GM10266 (cell line): Measurements from ENCODE around the gene FBXO44.

Source experiments
- DNase-seq: peaks from one replicate; pipeline ENCODE4 v3.0.0; 2012; ENCODE audit errors: extremely low spot score
- TF ChIP-seq, protein P1 (sequence below): IDR thresholded peaks from 2 replicates; pipeline ENCODE4 v1.5.1; 2012; ENCODE audit warnings: mild to moderate bottlenecking, low read depth; ENCODE audit not compliant: control insufficient read depth, insufficient read depth; ENCODE audit errors: missing control alignments

The FBXO44 gene

DNA sequence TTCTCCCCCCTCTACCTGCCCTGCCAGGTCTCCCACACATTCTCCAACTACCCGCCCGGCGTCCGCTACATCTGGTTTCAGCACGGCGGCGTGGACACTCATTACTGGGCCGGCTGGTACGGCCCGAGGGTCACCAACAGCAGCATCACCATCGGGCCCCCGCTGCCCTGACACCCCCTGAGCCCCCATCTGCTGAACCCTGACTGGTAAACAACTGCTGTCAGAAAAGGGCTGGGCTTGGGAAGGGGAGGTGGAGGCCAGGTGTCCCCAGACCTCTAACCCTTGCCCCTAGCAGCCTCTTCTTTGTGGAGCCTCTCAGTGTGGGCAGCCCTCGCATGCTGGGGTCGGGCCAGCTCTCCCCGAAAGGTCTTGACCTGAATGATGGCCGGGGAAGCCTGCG is 6.4 kb downstream of the FBXO44 start:
- no peak for DNase-seq
- TF ChIP-seq, protein P1, sequence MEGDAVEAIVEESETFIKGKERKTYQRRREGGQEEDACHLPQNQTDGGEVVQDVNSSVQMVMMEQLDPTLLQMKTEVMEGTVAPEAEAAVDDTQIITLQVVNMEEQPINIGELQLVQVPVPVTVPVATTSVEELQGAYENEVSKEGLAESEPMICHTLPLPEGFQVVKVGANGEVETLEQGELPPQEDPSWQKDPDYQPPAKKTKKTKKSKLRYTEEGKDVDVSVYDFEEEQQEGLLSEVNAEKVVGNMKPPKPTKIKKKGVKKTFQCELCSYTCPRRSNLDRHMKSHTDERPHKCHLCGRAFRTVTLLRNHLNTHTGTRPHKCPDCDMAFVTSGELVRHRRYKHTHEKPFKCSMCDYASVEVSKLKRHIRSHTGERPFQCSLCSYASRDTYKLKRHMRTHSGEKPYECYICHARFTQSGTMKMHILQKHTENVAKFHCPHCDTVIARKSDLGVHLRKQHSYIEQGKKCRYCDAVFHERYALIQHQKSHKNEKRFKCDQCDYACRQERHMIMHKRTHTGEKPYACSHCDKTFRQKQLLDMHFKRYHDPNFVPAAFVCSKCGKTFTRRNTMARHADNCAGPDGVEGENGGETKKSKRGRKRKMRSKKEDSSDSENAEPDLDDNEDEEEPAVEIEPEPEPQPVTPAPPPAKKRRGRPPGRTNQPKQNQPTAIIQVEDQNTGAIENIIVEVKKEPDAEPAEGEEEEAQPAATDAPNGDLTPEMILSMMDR, result no peak

DNA sequence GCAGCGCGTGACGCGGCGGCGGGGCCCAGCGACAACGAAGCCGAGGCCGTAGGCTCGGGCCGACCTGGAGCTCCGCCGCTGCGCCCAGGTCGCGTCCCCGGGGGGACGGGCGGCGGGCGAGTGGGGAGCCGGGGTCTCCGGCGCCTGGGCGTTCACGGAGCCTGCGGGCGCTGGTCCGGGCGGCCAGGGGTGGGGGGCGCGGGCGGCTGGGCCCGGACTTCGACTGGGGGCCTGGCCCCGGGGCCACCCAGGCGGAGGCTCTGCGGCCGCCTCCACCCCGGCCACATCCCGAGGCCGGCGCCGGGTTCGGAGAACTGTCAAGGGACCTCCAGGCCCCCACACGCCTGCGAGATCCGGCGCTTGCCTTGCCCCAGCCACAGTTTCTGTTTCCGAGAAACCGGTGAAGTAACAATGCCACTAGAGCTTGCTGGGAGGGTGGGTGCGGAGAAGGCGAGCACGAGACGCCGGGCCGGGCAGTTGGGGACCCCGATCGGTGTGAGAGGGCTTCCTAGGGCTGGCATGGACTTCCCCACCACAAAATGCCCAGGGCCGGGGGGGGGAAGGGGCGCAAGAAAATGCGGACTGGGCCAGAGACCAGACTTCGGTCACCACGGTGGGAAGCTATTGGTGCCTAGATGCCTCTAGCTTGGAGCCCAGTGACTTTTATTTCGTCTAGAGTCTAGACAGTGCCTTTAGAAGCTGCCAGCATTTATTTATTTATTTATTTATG is 9.8 kb downstream of the FBXO44 start:
- peak; percentile 73 for DNase-seq
- TF ChIP-seq, protein P1, result no peak

DNA sequence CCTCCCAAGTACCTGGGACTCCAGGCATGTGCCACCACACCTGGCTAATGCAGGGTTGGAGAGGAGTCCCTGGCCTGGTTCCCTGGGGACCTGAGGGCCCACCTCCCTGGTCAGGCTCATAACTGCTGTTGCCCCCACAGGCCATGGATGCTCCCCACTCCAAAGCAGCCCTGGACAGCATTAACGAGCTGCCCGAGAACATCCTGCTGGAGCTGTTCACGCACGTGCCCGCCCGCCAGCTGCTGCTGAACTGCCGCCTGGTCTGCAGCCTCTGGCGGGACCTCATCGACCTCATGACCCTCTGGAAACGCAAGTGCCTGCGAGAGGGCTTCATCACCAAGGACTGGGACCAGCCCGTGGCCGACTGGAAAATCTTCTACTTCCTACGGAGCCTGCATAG is 13.8 kb downstream of the FBXO44 start:
- TF ChIP-seq, protein P1, result no peak
- DNase-seq, result no peak

DNA sequence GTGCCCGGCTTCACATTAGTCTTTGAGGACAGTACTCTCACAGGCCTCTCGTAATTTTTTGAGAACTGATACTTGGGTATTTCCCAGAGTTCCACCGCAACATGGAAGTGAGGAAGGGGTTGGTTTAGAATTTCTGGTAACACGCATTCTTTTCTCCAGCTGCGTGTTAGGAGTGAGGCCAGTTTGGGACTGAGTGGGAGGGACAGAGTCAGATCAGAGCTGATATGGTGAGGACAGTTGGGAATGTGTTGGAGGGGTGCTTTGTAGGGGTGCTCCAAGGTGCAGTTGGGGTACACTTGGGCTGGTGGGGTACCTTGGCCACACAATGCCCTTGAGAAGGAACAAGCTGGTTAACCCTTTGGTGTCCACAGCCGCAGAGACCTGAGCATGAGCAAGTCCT is 16.1 kb downstream of the FBXO44 start:
- TF ChIP-seq, protein P1, result no peak
- no peak for DNase-seq

DNA sequence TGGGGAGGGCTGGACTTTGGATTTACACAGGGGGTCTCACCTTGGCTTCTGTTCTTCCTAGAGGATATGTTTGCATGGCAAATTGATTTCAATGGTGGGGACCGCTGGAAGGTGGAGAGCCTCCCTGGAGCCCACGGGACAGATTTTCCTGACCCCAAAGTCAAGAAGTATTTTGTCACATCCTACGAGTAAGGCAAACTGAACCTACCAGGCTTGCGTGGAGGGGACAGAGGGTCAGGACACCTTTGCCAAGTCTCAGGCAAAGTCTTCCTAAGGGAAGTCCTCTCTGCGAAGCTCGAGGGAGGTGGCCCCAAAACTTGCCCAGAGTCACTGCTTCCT is 16.5 kb downstream of the FBXO44 start:
- TF ChIP-seq, protein P1, result no peak
- no peak for DNase-seq

DNA sequence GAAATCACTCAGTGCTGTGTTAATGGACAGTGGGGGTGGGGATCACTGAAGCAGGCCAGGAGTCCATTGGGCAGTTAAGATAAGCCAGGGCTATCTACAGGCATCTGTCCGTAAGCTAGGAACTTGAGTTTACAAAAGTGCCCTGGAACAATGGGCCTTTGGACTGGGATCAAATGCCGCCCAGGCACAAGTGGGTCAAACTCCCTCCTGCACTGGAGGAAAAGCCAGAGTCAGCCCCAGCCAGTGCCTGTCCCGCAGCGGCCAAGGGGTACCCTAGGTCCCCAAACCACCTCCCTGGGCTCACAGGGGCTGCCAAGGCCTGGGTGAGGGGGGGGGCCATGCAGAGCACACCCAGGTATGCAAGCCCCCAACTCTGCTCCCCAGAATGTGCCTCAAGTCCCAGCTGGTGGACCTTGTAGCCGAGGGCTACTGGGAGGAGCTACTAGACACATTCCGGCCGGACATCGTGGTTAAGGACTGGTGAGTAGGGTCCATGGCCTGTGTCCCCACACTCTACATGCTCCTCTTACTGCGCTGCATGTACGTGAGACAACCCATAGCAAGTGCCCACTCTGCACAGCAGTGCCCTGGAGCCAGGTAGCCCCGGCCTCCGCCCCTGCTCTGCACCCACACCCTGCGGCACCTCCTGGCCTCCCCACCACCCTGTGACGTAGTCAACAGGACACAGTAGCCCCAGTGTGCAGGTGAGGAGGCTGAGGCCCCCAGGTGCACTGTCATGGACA is 17.0 kb downstream of the FBXO44 start:
- TF ChIP-seq, protein P1, result no peak
- no peak for DNase-seq
